HepG2 (cell line): Measurements from ENCODE around the gene OR2A5. TPM values are rescaled to one million over a fixed set of nuclear protein-coding genes. Genes with fewer than 3 reads are reported as not detected.

Experiments used
- ATAC-seq: fragments of 200-7000 bp; cut with Tn5 transposase; 3 replicates; pipeline ENCODE4 v1.9.1; 2020; ENCODE audit warnings: mild to moderate bottlenecking, moderate library complexity
- BruUV-seq: library from RNA; stranded (reverse); fragments of 400-500 nt; replicated peaks from 2 replicates; lab custom pipeline; 2021; lab: Mats Ljungman, UMichigan
- CTCF ChIA-PET: fragments of 300-600 bp; formaldehyde crosslinking; extraction: SDS; loops from one replicate; lab custom pipeline; 2021; ENCODE audit warnings: low total read pairs, inconsistent platforms, low intra/inter-chr PET ratio; lab: Yijun Ruan, JAX
- POLR2A ChIA-PET: fragments of 350-600 bp; sonication (Branson Sonifier 250); formaldehyde crosslinking; loops from one replicate; lab custom pipeline; 2020; ENCODE audit warnings: antibody characterized with exemption, inconsistent platforms; lab: Yijun Ruan, JAX
- DNase-seq: peaks from one replicate; pipeline ENCODE4 v3.0.0-alpha.2; 2015; ENCODE audit warnings: low spot score
- FAIRE-seq: peaks from 3 replicates; lab custom pipeline; 2011; peaks lifted over from hg19 to GRCh38; lab: Jason Lieb, UNC
- H2AFZ ChIP-seq: one replicate; pipeline ENCODE4 v1.6.1; 2011; ENCODE audit warnings: low read length, inconsistent platforms
- H3K27ac ChIP-seq: fragments of 300-600 bp; 3 replicates; pipeline ENCODE4 v1.8.0; 2011; ENCODE audit warnings: mixed run types, mild to moderate bottlenecking, mixed read lengths, low read length, inconsistent platforms; ENCODE audit not compliant: insufficient read depth; ENCODE audit errors: extremely low read length
- H3K27me3 ChIP-seq, 2 experiments: fragments of 200-600 bp in 1 of 2; 2 replicates in 1 of 2; 3 replicates in 1 of 2; pipeline versions ENCODE4 v1.6.0 to v1.8.0; 2011; ENCODE audit warnings: low read length in 2 of 2, mild to moderate bottlenecking in 2 of 2, moderate library complexity in 2 of 2, inconsistent platforms in 1 of 2; ENCODE audit not compliant: insufficient read depth in 2 of 2, control insufficient read depth in 1 of 2
- H3K36me3 ChIP-seq, 2 experiments: fragments of 200-600 bp in 1 of 2; replicated peaks in 1 of 2; 2 replicates in 1 of 2; 3 replicates in 1 of 2; pipeline versions ENCODE4 v1.5.1 to v1.8.0; 2011; ENCODE audit warnings: low read length in 2 of 2, inconsistent platforms in 1 of 2; ENCODE audit not compliant: insufficient read depth in 2 of 2, control insufficient read depth in 1 of 2
- H3K4me1 ChIP-seq: 2 replicates; pipeline ENCODE4 v1.5.1; 2012; ENCODE audit warnings: low read length, inconsistent platforms; ENCODE audit not compliant: insufficient read depth
- H3K4me2 ChIP-seq: 2 replicates; pipeline ENCODE4 v1.6.0; 2011; ENCODE audit warnings: low read depth, low read length, inconsistent platforms
- H3K4me3 ChIP-seq, 3 experiments: fragments of 200-600 bp in 1 of 3; sonication (generic), shearing (Covaris generic) in 1 of 3; replicated peaks in 1 of 3; 2 replicates each; pipeline ENCODE4 v1.5.1; 2011 to 2016; ENCODE audit warnings: low read length in 3 of 3, inconsistent platforms in 2 of 3, low read depth in 2 of 3, mild to moderate bottlenecking in 2 of 3, control low read depth in 1 of 3, mixed read lengths in 1 of 3; ENCODE audit not compliant: insufficient read depth in 1 of 3
- H3K79me2 ChIP-seq: one replicate; pipeline ENCODE4 v1.6.1; 2011; ENCODE audit warnings: low read length, inconsistent platforms; ENCODE audit not compliant: insufficient read depth
- H3K9ac ChIP-seq: 2 replicates; pipeline ENCODE4 v1.6.0; 2011; ENCODE audit warnings: mild to moderate bottlenecking, low read depth, low read length, inconsistent platforms; ENCODE audit not compliant: insufficient read depth
- H3K9me3 ChIP-seq: 2 replicates; pipeline ENCODE4 v1.5.1; 2012; ENCODE audit warnings: mild to moderate bottlenecking, low read length
- H4K20me1 ChIP-seq: 2 replicates; pipeline ENCODE4 v1.6.0; 2011; ENCODE audit warnings: inconsistent platforms, mild to moderate bottlenecking, low read length, moderate library complexity; ENCODE audit not compliant: insufficient read depth
- HMGXB4 ChIP-seq, 2 experiments: sonication (generic) in 1 of 2; formaldehyde crosslinking in 1 of 2; IDR thresholded peaks; 2 replicates each; pipeline versions ENCODE4 v1.4.0 to v1.6.1; 2018 to 2020; ENCODE audit warnings: missing genetic modification reagents in 2 of 2, borderline replicate concordance in 1 of 2, low read depth in 1 of 2, mild to moderate bottlenecking in 1 of 2, missing biosample characterization in 1 of 2
- MAZ ChIP-seq, 2 experiments: sonication (generic) in 1 of 2; formaldehyde crosslinking in 1 of 2; IDR thresholded peaks; 2 replicates each; pipeline versions ENCODE4 v1.5.0 to v1.6.1; 2012 to 2020; ENCODE audit warnings: low read depth in 2 of 2, mild to moderate bottlenecking in 2 of 2, borderline replicate concordance in 1 of 2, improper control_type of control experiment in 1 of 2, low read length in 1 of 2, missing genetic modification reagents in 1 of 2, moderate library complexity in 1 of 2
- MEIS2 ChIP-seq: sonication (generic); formaldehyde crosslinking; IDR thresholded peaks from 2 replicates; pipeline ENCODE4 v1.9.0; 2021; ENCODE audit warnings: mild to moderate bottlenecking, missing genetic modification reagents
- NFE2L1 ChIP-seq: sonication (generic); formaldehyde crosslinking; IDR thresholded peaks from 2 replicates; pipeline ENCODE4 v1.4.0; 2020; ENCODE audit warnings: missing genetic modification reagents, mild to moderate bottlenecking, borderline replicate concordance
- NR2F1 ChIP-seq, 2 experiments: fragments of 450-650 bp in 1 of 2; formaldehyde crosslinking in 1 of 2; IDR thresholded peaks; 2 replicates each; pipeline versions ENCODE4 v1.5.0 to v1.6.1; 2016 to 2020; ENCODE audit warnings: mild to moderate bottlenecking in 1 of 2, missing compliant biosample characterization in 1 of 2, missing genetic modification reagents in 1 of 2, moderate library complexity in 1 of 2
- POLR2AphosphoS5 ChIP-seq: IDR thresholded peaks from 2 replicates; pipeline ENCODE4 v1.6.1; 2012; ENCODE audit warnings: low read depth, low read length
- SCMH1 ChIP-seq: sonication (generic); formaldehyde crosslinking; IDR thresholded peaks from 2 replicates; pipeline ENCODE4 v1.9.0; 2021; ENCODE audit warnings: missing genetic modification reagents, mild to moderate bottlenecking, borderline replicate concordance
- SNAPC2 ChIP-seq: sonication (generic); formaldehyde crosslinking; IDR thresholded peaks from 2 replicates; pipeline ENCODE4 v1.8.1; 2022; ENCODE audit warnings: mild to moderate bottlenecking, missing genetic modification reagents
- SP5 ChIP-seq: IDR thresholded peaks from 2 replicates; pipeline ENCODE4 v1.6.1; 2016; ENCODE audit warnings: low read depth, borderline replicate concordance
- SRF ChIP-seq: IDR thresholded peaks from 2 replicates; pipeline ENCODE4 v1.6.1; 2011; ENCODE audit warnings: mild to moderate bottlenecking, low read depth, low read length, moderate library complexity
- TRAFD1 ChIP-seq: sonication (generic); formaldehyde crosslinking; IDR thresholded peaks from 2 replicates; pipeline ENCODE4 v1.5.1; 2020; ENCODE audit warnings: missing genetic modification reagents, mild to moderate bottlenecking, borderline replicate concordance
- ZBTB1 ChIP-seq: sonication (generic); formaldehyde crosslinking; IDR thresholded peaks from 2 replicates; pipeline ENCODE4 v1.4.0; 2020; ENCODE audit warnings: missing genetic modification reagents, borderline replicate concordance
- ZBTB14 ChIP-seq: sonication (generic); formaldehyde crosslinking; IDR thresholded peaks from 2 replicates; pipeline ENCODE4 v1.4.0; 2020; ENCODE audit warnings: missing genetic modification reagents
- ZBTB8A ChIP-seq: sonication (generic); formaldehyde crosslinking; IDR thresholded peaks from 2 replicates; pipeline ENCODE4 v1.4.0; 2020; ENCODE audit warnings: mild to moderate bottlenecking, low read depth, missing genetic modification reagents, borderline replicate concordance
- ZFP1 ChIP-seq: IDR thresholded peaks from 2 replicates; pipeline ENCODE4 v1.6.1; 2016
- ZNF225 ChIP-seq: sonication (generic); formaldehyde crosslinking; IDR thresholded peaks from 2 replicates; pipeline ENCODE4 v1.4.0; 2020; ENCODE audit warnings: mild to moderate bottlenecking, missing genetic modification reagents
- ZNF44 ChIP-seq: sonication (generic); formaldehyde crosslinking; IDR thresholded peaks from 2 replicates; pipeline ENCODE4 v1.5.1; 2020; ENCODE audit warnings: mild to moderate bottlenecking, missing genetic modification reagents
- ZNF503 ChIP-seq: sonication (generic); formaldehyde crosslinking; IDR thresholded peaks from 2 replicates; pipeline ENCODE4 v1.4.0; 2020; ENCODE audit warnings: missing genetic modification reagents
- ZNF557 ChIP-seq: sonication (generic); formaldehyde crosslinking; IDR thresholded peaks from 2 replicates; pipeline ENCODE4 v1.4.0; 2020; ENCODE audit warnings: missing genetic modification reagents
- ZNF605 ChIP-seq: sonication (generic); formaldehyde crosslinking; IDR thresholded peaks from 2 replicates; pipeline ENCODE4 v1.8.0; 2022; ENCODE audit warnings: mild to moderate bottlenecking, missing genetic modification reagents
- in situ Hi-C: cut with HindIII; loops from 2 replicates; pipeline ENCODE4 v1.10.0; 2017; ENCODE audit warnings: low pct_unique_long_range_greater_than_20kb; ENCODE audit not compliant: extremely low pct_ligation_motif_present
- intact Hi-C: fragments of 100-400 bp; cut with micrococcal nuclease; formaldehyde crosslinking; loops from one replicate; pipeline ENCODE4 v1.10.0; 2022; ENCODE audit not compliant: unreplicated experiment
- polyA plus RNA-seq, 8 experiments: library from polyadenylated mRNA; depleted of rRNA in 3 of 8; stranded (reverse) in 7 of 8; unstranded in 1 of 8; fragments of >200 nt; fragmentation: Illumina TruSeq in 4 of 8; extraction: Trizol in 4 of 8; gene quantifications; 2 replicates each; pipeline versions ENCODE4 v1.2.1 to v1.2.3, GENCODE V29; 2011 to 2016; ENCODE audit warnings: low read depth in 4 of 8, missing spikeins in 1 of 8, mixed read lengths in 1 of 8; ENCODE audit not compliant: insufficient read depth in 1 of 8
- total RNA-seq, 5 experiments: library from RNA; depleted of rRNA; stranded (reverse); fragments of >200 nt; fragmentation: Illumina TruSeq; extraction: Trizol; gene quantifications; 2 replicates each; pipeline ENCODE4 v1.2.3, GENCODE V29; 2016; ENCODE audit warnings: low read depth in 1 of 5

The OR2A5 gene
- total and polyA plus RNA-seq, 2 of the 13 experiments (the other 11 are each of a cell fraction or from before 2014, with no cell fraction given), result not detected

- POLR2A ChIA-PET, result no interaction called here
- ATAC-seq (no peak), FAIRE-seq (no peak), DNase-seq (no peak)
- Histone ChIP-seq H3K4me3 (no peak overlapping the region), H3K9ac (no peak overlapping the region), H3K36me3 (no peaks in the 10 kb centered on the region), H2AFZ (no peak overlapping the region), H3K9me3 (no peaks in the 10 kb centered on the region), H3K27ac (no peak overlapping the region), H3K27me3 (no peaks in the 10 kb centered on the region), H4K20me1 (no peaks in the 10 kb centered on the region), H3K4me2 (no peak overlapping the region), H3K4me1 (no peaks in the 10 kb centered on the region), H3K79me2 (no peaks in the 10 kb centered on the region)
- CTCF ChIA-PET, result no interaction called here
- no TSS peak for BruUV-seq
- in situ Hi-C loops (no loop called here), intact Hi-C loops (no loop called here)
- TF ChIP-seq ZNF225 (CRISPR knock-in tag) (no peak), ZBTB1 (no peak), ZNF605 (no peak), TRAFD1 (no peak), ZFP1 (CRISPR knock-in tag) (no peak), MAZ (IDR thresholded peaks at IDR 0.05; ENCODE audit: borderline replicate concordance, low read depth, low read length) (no peak), MAZ (CRISPR knock-in tag; IDR thresholded peaks at IDR 0.05; ENCODE audit: low read depth) (no peak), ZNF557 (CRISPR knock-in tag) (no peak), NFE2L1 (CRISPR knock-in tag) (no peak), SP5 (CRISPR knock-in tag) (no peak), NR2F1 (CRISPR knock-in tag; IDR thresholded peaks at IDR 0.05) (no peak), HMGXB4 (CRISPR knock-in tag; IDR thresholded peaks at IDR 0.05; ENCODE audit: borderline replicate concordance in 1 of 2, low read depth in 1 of 2) (no peak), MEIS2 (no peak), SNAPC2 (CRISPR knock-in tag) (no peak), SCMH1 (CRISPR knock-in tag) (no peak), ZBTB8A (CRISPR knock-in tag) (no peak), ZBTB14 (CRISPR knock-in tag) (no peak), ZNF44 (CRISPR knock-in tag) (no peak), POLR2AphosphoS5 (no peak), ZNF503 (CRISPR knock-in tag) (no peak), SRF (no peak)
These were observed 53.3 kb downstream of the OR2A5 start for GRCh38 chr7:144102041-144102440.
